CD4-positive, alpha-beta T cell treated with Interferon gamma for 1 hour (primary cell): ENCODE data around the gene ACTR8.
"Not testable (repeated sequence)": the region's sequence is repeated elsewhere in the genome, so short reads cannot be mapped to it uniquely, and the experiment has no call there.

Source experiments
- DNase-seq: peaks from one replicate; pipeline ENCODE4 v3.0.0-alpha.2; 2020

ACTR8 gene

GRCh38 chr3:53881691-53882593 is at the start of gene ACTR8:
TSS of gene ACTR8 (minus strand) at chr3:53882152. CDS start at chr3:53882101, 51 bp downstream.
- peak; percentile 87 for DNase-seq

GRCh38 chr3:53927208-53927872 is 45.4 kb upstream of the ACTR8 start:
- not testable (repeated sequence) for DNase-seq

GRCh38 chr3:53921296-53921695 is 39.3 kb upstream of the ACTR8 start:
- no peak for DNase-seq

GRCh38 chr3:53919741-53920140 is 37.8 kb upstream of the ACTR8 start:
- no peak for DNase-seq

- no peak for DNase-seq
Measured at GRCh38 chr3:53913401-53913800, 31.4 kb upstream of the ACTR8 start.

GRCh38 chr3:53902711-53903110 is 20.8 kb upstream of the ACTR8 start:
- DNase-seq = no peak

GRCh38 chr3:53902067-53902466 is 20.1 kb upstream of the ACTR8 start:
- DNase-seq = no peak

GRCh38 chr3:53900666-53901331 is 18.8 kb upstream of the ACTR8 start:
- DNase-seq = no peak

GRCh38 chr3:53899750-53900149 is 17.8 kb upstream of the ACTR8 start:
- no peak for DNase-seq

- DNase-seq = no peak
Measured at GRCh38 chr3:53892286-53892637, 10.3 kb upstream of the ACTR8 start.

- peak; percentile 99 for DNase-seq
Measured at GRCh38 chr3:53891497-53892285, 9.7 kb upstream of the ACTR8 start, which contains the start of gene SELENOK. TSS of gene SELENOK (minus strand) at chr3:53891859.

GRCh38 chr3:53890726-53891475 is 8.9 kb upstream of the ACTR8 start:
- peak; percentile 73 for DNase-seq

GRCh38 chr3:53888232-53888631 is 6.3 kb upstream of the ACTR8 start:
- DNase-seq = no peak

GRCh38 chr3:53887446-53887845 is 5.5 kb upstream of the ACTR8 start:
- no peak for DNase-seq

- DNase-seq = no peak
Measured at GRCh38 chr3:53885239-53885638, 3.3 kb upstream of the ACTR8 start.

GRCh38 chr3:53884623-53885022 is 2.7 kb upstream of the ACTR8 start:
- no peak for DNase-seq

- DNase-seq = no peak
Measured at GRCh38 chr3:53883008-53883407, 1.1 kb upstream of the ACTR8 start.

- no peak for DNase-seq
Measured at GRCh38 chr3:53880396-53881345, 1.3 kb downstream of the ACTR8 start.

- DNase-seq = no peak
Measured at GRCh38 chr3:53865732-53866499, 16.0 kb downstream of the ACTR8 start.

- DNase-seq = no peak
Measured at GRCh38 chr3:53863145-53863544, 18.8 kb downstream of the ACTR8 start.
